ENCODE measurements around the gene LAMA3.

- TF ChIP-seq CTCF (IDR thresholded peaks at IDR 0.05), result no peak
- TF ChIP-seq POLR2A (IDR thresholded peaks at IDR 0.05), result no peak
These were observed 190.3 kb downstream of the LAMA3 start for GRCh38 chr18:23879544-23879943.

All from right lobe of liver (tissue), 4 donors.